ENCODE results near the gene RFPL2.

- TF ChIP-seq CTCF (conservative IDR thresholded peaks at IDR 0.05; ENCODE audit: low read depth, low read length) (no peak), EZH2 (IDR thresholded peaks at IDR 0.05; ENCODE audit: borderline replicate concordance, low read depth, low read length, poor library complexity, severe bottlenecking) (no peak)
These were observed 46.0 kb downstream of the RFPL2 start, which contains the start of gene C22orf42 for GRCh38 chr22:32158712-32159533.
